WTC11 (cell line): ENCODE data around the gene DNAH11. TPM values are rescaled to one million over a fixed set of nuclear protein-coding genes. Genes with fewer than 3 reads are reported as not detected.

Source experiments
- ATAC-seq: fragments of 200-7000 bp; cut with Tn5 transposase; 2 replicates; pipeline ENCODE4 v1.10.0; 2021; ENCODE audit warnings: mild to moderate bottlenecking, moderate library complexity
- CTCF ChIA-PET: fragments of 300-600 bp; sonication (Branson Sonifier 250); formaldehyde crosslinking; loops from one replicate; lab custom pipeline; 2021; ENCODE audit warnings: antibody characterized with exemption; lab: Charles Lee
- POLR2A ChIA-PET: fragments of 350-600 bp; sonication (Branson Sonifier 250); formaldehyde crosslinking; loops from one replicate; lab custom pipeline; 2021; ENCODE audit warnings: antibody characterized with exemption; lab: Charles Lee
- DNase-seq: peaks from one replicate; pipeline ENCODE4 v3.0.0; 2021; ENCODE audit warnings: low spot score
- H3K27ac Mint-ChIP-seq: 2 replicates; pipeline ENCODE4 v1.8.0; 2021; ENCODE audit warnings: mixed read lengths
- H3K27me3 Mint-ChIP-seq: 2 replicates; pipeline ENCODE4 v1.8.0; 2021; ENCODE audit warnings: low read depth, mild to moderate bottlenecking, moderate library complexity, mixed read lengths
- H3K36me3 Mint-ChIP-seq: 2 replicates; pipeline ENCODE4 v1.8.0; 2021; ENCODE audit warnings: mixed read lengths
- H3K4me1 Mint-ChIP-seq: 2 replicates; pipeline ENCODE4 v1.8.0; 2022; ENCODE audit warnings: mixed read lengths
- H3K4me3 Mint-ChIP-seq: 2 replicates; pipeline ENCODE4 v1.8.0; 2021; ENCODE audit warnings: mild to moderate bottlenecking, moderate library complexity, mixed read lengths
- H3K9me3 Mint-ChIP-seq: 2 replicates; pipeline ENCODE4 v1.8.0; 2021; ENCODE audit warnings: mixed read lengths
- ARID4B ChIP-seq: sonication (generic); formaldehyde crosslinking; IDR thresholded peaks from 2 replicates; pipeline ENCODE4 v1.8.0; 2023; ENCODE audit warnings: missing genetic modification reagents, mild to moderate bottlenecking, borderline replicate concordance
- ATF2 ChIP-seq: sonication (generic); formaldehyde crosslinking; IDR thresholded peaks from 2 replicates; pipeline ENCODE4 v1.8.1; 2022; ENCODE audit warnings: low read depth, missing genetic modification reagents, borderline replicate concordance
- ATF6 ChIP-seq: sonication (generic); formaldehyde crosslinking; IDR thresholded peaks from 2 replicates; pipeline ENCODE4 v1.8.1; 2023; ENCODE audit warnings: mild to moderate bottlenecking, missing genetic modification reagents
- CBFB ChIP-seq: sonication (generic); formaldehyde crosslinking; IDR thresholded peaks from 2 replicates; pipeline ENCODE4 v1.8.1; 2022; ENCODE audit warnings: mild to moderate bottlenecking, low read depth, missing genetic modification reagents
- E2F1 ChIP-seq: sonication (generic); formaldehyde crosslinking; IDR thresholded peaks from 2 replicates; pipeline ENCODE4 v1.8.0; 2022; ENCODE audit warnings: mild to moderate bottlenecking, missing genetic modification reagents
- ESRRA ChIP-seq: sonication (generic); formaldehyde crosslinking; IDR thresholded peaks from 2 replicates; pipeline ENCODE4 v1.8.1; 2022; ENCODE audit warnings: mild to moderate bottlenecking, missing genetic modification reagents, borderline replicate concordance
- GTF2I ChIP-seq: fragments of 250-450 bp; sonication (Bioruptor Pico); conservative IDR thresholded peaks from 2 replicates; pipeline ENCODE4 v1.4.0; 2021; ENCODE audit warnings: mild to moderate bottlenecking
- JUN ChIP-seq: sonication (generic); formaldehyde crosslinking; IDR thresholded peaks from 2 replicates; pipeline ENCODE4 v1.8.0; 2023; ENCODE audit warnings: mild to moderate bottlenecking, missing genetic modification reagents
- KAT7 ChIP-seq: sonication (generic); formaldehyde crosslinking; IDR thresholded peaks from 2 replicates; pipeline ENCODE4 v1.8.1; 2023; ENCODE audit warnings: missing genetic modification reagents, mild to moderate bottlenecking, borderline replicate concordance
- MXD4 ChIP-seq: fragments of 250-450 bp; sonication (Bioruptor Pico); IDR thresholded peaks from 2 replicates; pipeline ENCODE4 v1.8.0; 2021; ENCODE audit warnings: mild to moderate bottlenecking, moderate library complexity, borderline replicate concordance
- MYBL2 ChIP-seq: sonication (generic); formaldehyde crosslinking; IDR thresholded peaks from 2 replicates; pipeline ENCODE4 v1.8.1; 2023; ENCODE audit warnings: mild to moderate bottlenecking, moderate library complexity, missing genetic modification reagents
- NFE2L1 ChIP-seq: sonication (generic); formaldehyde crosslinking; IDR thresholded peaks from 2 replicates; pipeline ENCODE4 v1.8.1; 2023; ENCODE audit warnings: missing genetic modification reagents
- PREB ChIP-seq: sonication (generic); formaldehyde crosslinking; IDR thresholded peaks from 2 replicates; pipeline ENCODE4 v1.8.1; 2022; ENCODE audit warnings: mild to moderate bottlenecking, missing genetic modification reagents, moderate library complexity, borderline replicate concordance
- RORB ChIP-seq: fragments of 250-450 bp; sonication (Bioruptor Pico); IDR thresholded peaks from 2 replicates; pipeline ENCODE4 v1.9.0; 2021; ENCODE audit warnings: mild to moderate bottlenecking
- TCF7 ChIP-seq: sonication (generic); formaldehyde crosslinking; IDR thresholded peaks from 2 replicates; pipeline ENCODE4 v1.8.0; 2022; ENCODE audit warnings: mild to moderate bottlenecking, low read depth, missing genetic modification reagents, moderate library complexity
- USF1 ChIP-seq: sonication (generic); formaldehyde crosslinking; IDR thresholded peaks from 2 replicates; pipeline ENCODE4 v1.8.0; 2022; ENCODE audit warnings: mild to moderate bottlenecking, missing genetic modification reagents
- ZMAT4 ChIP-seq: fragments of 250-450 bp; sonication (Bioruptor Pico); IDR thresholded peaks from 2 replicates; pipeline ENCODE4 v1.9.0; 2021; ENCODE audit warnings: mild to moderate bottlenecking
- ZNF138 ChIP-seq: sonication (generic); formaldehyde crosslinking; conservative IDR thresholded peaks from 2 replicates; pipeline ENCODE4 v1.8.1; 2022; ENCODE audit warnings: mild to moderate bottlenecking, moderate library complexity, missing genetic modification reagents
- ZNF532 ChIP-seq: fragments of 250-450 bp; sonication (Bioruptor Pico); IDR thresholded peaks from 2 replicates; pipeline ENCODE4 v1.9.0; 2021; ENCODE audit warnings: mild to moderate bottlenecking, borderline replicate concordance
- total RNA-seq: library from RNA; stranded (reverse); gene quantifications from 3 replicates; pipeline ENCODE4 v1.2.3, GENCODE V29; 2021

Gene DNAH11
- total RNA-seq, 1 experiment from 2014 or later, result 6.4 TPM

GRCh38 chr7:21605008-21605585, 62.3 kb downstream of the DNAH11 start:
- Mint-ChIP-seq H3K27ac (no peak overlapping the region), H3K9me3 (no peaks in the 10 kb centered on the region), H3K4me3 (no peak overlapping the region), H3K4me1 (peaks cover 3% of the 10 kb centered on the region; the same call in 1 of the 2 replicates), H3K36me3 (no peaks in the 10 kb centered on the region), H3K27me3 (no peaks in the 10 kb centered on the region)
- CTCF ChIA-PET, result interaction anchor here (1.2 kb wide), 1 partner anchor 162 kb away, joined by 4 read pairs; no protein-coding TSS in a partner anchor
- ATAC-seq, result no peak
- POLR2A ChIA-PET, result no interaction called here
- DNase-seq, result no peak
- TF ChIP-seq MXD4 (CRISPR knock-in tag), result no peak
- TF ChIP-seq GTF2I (CRISPR knock-in tag), result no peak
- TF ChIP-seq ARID4B, result no peak
- TF ChIP-seq USF1, result no peak
- TF ChIP-seq ZNF532 (CRISPR knock-in tag), result no peak
- TF ChIP-seq, all 79 proteins: peak for 0

GRCh38 chr7:21608465-21608864, 65.6 kb downstream of the DNAH11 start:
- no peaks in the 10 kb centered on the region for H3K9me3 Mint-ChIP-seq
- H3K27me3 Mint-ChIP-seq, result no peaks in the 10 kb centered on the region
- no peak overlapping the region for H3K27ac Mint-ChIP-seq
- H3K4me1 Mint-ChIP-seq, result peaks cover 3% of the 10 kb centered on the region; the same call in 1 of the 2 replicates
- ChIA-PET CTCF (no interaction called here), POLR2A (no interaction called here)
- no peak for DNase-seq
- no peak overlapping the region for H3K4me3 Mint-ChIP-seq
- H3K36me3 Mint-ChIP-seq, result no peaks in the 10 kb centered on the region
- ATAC-seq, result no peak
- TF ChIP-seq ATF2 (CRISPR knock-in tag) (no peak), E2F1 (CRISPR knock-in tag) (no peak), ESRRA (no peak), TCF7 (no peak), PREB (CRISPR knock-in tag) (no peak), RORB (CRISPR knock-in tag) (no peak), KAT7 (CRISPR knock-in tag) (no peak), NFE2L1 (CRISPR knock-in tag) (no peak), ZMAT4 (CRISPR knock-in tag) (no peak), MYBL2 (no peak), ATF6 (no peak), ZNF138 (CRISPR knock-in tag) (no peak), JUN (no peak), CBFB (CRISPR knock-in tag) (no peak)
